ENCODE results near the gene BCAS3.

DNA sequence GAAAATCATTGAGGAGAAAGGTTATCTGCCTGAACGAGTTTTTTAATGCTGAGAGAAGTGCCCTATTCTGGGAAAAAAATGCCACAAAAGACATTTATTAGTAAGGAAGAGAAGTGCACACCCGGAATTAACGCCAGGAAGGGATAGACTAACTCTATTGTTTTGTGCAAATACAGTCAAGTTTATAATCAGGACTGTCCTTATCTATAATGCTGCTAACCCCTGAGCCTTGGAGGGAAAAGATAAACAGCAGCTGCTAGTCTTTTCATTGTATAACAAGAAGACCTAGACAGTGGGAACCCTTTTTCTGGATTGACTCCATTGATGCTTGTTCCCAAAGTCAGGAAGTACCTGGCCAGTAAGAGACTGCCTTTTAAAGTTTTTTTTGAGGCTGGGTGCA, 26.5 kb downstream of the BCAS3 start:
- TF ChIP-seq, protein P1, sequence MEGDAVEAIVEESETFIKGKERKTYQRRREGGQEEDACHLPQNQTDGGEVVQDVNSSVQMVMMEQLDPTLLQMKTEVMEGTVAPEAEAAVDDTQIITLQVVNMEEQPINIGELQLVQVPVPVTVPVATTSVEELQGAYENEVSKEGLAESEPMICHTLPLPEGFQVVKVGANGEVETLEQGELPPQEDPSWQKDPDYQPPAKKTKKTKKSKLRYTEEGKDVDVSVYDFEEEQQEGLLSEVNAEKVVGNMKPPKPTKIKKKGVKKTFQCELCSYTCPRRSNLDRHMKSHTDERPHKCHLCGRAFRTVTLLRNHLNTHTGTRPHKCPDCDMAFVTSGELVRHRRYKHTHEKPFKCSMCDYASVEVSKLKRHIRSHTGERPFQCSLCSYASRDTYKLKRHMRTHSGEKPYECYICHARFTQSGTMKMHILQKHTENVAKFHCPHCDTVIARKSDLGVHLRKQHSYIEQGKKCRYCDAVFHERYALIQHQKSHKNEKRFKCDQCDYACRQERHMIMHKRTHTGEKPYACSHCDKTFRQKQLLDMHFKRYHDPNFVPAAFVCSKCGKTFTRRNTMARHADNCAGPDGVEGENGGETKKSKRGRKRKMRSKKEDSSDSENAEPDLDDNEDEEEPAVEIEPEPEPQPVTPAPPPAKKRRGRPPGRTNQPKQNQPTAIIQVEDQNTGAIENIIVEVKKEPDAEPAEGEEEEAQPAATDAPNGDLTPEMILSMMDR (IDR thresholded peaks at IDR 0.05 in 4 of 5, conservative IDR thresholded peaks at IDR 0.05 in 1 of 5) = no peak
- TF ChIP-seq POLR2A (IDR thresholded peaks at IDR 0.05) = no peak
